AG10803 (cell line): ENCODE data around the gene SSU72.
"Not testable (repeated sequence)": the region's sequence is repeated elsewhere in the genome, so short reads cannot be mapped to it uniquely, and the experiment has no call there.

Experiments
- DNase-seq: peaks from one replicate; pipeline ENCODE4 v3.0.0; 2010; ENCODE audit warnings: low read depth
- H3K4me3 ChIP-seq: 2 replicates; pipeline ENCODE4 v1.5.1; 2011; ENCODE audit warnings: mild to moderate bottlenecking, low read length, control low read depth
- CTCF ChIP-seq: conservative IDR thresholded peaks from 2 replicates; pipeline ENCODE4 v1.5.1; 2011; ENCODE audit warnings: mild to moderate bottlenecking, low read length, control low read depth, inconsistent platforms

The SSU72 gene

GRCh38 chr1:1517973-1518620 lies 56.6 kb downstream of the SSU72 start:
- DNase-seq = no peak
- H3K4me3 ChIP-seq = no peak overlapping the region
- no peak for TF ChIP-seq CTCF

- DNase-seq, H3K4me3 ChIP-seq: not testable (repeated sequence)
Observed at GRCh38 chr1:1516923-1517322, 57.7 kb downstream of the SSU72 start.

GRCh38 chr1:1514376-1514775 lies 60.3 kb downstream of the SSU72 start:
- H3K4me3 ChIP-seq, DNase-seq: not testable (repeated sequence)

DNA sequence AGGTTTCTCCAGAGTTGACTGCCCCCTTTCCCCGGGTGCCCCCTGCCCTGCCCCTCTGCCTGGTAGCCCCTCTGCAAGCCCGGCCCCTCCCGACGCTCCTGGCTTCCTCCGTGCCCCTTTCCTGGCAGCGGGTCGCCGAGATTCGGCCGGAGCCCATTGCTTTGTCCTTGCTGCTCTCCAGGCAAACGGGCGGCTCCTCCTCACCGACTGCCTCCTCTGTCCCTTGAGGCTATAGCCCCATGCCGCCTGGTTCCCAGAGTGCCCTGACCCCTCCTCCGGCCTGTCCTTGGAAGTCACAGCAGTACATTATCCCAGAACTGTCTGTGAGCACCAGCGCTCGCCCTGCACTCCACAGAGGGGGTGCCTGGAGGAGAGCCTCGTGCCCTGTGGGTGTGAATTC lies 61.0 kb downstream of the SSU72 start:
- not testable (repeated sequence) for DNase-seq, H3K4me3 ChIP-seq

DNA sequence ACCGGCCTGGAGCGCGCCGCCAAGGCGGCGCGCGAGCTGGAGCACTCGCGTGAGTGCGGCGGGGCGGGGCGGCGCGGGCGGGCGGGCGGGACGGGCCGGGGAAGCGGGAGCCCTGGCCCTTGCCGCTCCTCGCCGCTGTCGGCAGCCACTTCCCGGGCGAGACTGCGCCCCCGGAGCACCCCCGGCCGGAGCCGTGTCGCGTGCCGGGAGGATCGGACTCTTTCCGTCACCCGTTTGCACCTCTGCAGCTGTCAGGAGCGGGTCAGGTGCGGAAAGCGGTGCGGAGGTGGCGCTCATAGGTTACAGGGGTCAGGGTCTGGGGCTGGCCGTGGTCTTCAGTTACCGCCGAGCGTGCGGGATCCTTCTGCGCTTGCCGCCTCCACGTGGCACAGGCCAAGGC lies 62.2 kb downstream of the SSU72 start:
- not testable (repeated sequence) for DNase-seq

DNA sequence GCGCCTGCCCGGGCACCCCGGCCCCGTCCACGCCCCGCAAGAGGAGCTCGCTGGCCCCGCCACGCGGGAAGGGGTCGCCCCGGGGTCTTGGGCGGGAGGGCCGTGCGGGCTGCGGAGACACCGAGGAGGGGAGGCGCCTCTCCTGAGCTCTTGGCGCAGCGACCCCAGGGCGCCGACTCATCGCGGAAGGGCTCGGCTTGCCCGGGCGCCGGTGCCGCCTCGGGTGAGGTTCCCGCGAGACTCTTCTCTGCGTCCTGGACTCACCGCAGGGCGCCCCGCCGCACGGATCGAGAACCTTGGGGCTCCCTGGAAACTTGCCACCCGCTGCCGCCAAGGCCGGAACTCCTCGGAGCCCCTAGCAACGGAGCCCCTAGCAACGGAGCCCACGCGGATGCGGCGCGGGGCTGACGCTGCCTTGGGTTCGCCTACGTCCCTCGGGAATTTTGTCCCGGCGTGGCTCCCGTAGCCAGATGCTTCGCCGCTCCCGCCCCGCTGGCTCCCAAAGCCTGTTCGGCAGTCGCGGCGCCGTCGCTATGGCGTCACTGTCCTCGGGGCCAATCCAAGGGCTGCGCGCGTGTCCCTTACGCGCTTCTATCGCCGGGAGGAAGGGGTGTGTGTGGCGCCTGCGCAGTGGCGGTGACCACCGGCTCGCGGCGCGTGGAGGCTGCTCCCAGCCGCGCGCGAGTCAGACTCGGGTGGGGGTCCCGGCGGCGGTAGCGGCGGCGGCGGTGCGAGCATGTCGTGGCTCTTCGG lies 63.0 kb downstream of the SSU72 start, which contains the start of gene ATAD3A:
Gene ATAD3A, plus strand, starts transcription at position 630 of the 753 bp plus-strand sequence. Its CDS starts 107 bp downstream, at position 737.
- DNase-seq = peak; percentile 98
- H3K4me3 ChIP-seq = peak within 1 kb of the TSS; percentile 89
- TF ChIP-seq CTCF = no peak

More for the DNA sequence above, 62.2 kb downstream of the SSU72 start:
- peak overlapping the region; percentile 89 for H3K4me3 ChIP-seq

GRCh38 chr1:1510912-1511532 lies 63.6 kb downstream of the SSU72 start:
- peak overlapping the region; percentile 89 for H3K4me3 ChIP-seq
- DNase-seq = no peak
- peak; percentile 22; the same call in 1 of the 2 replicates for TF ChIP-seq CTCF

DNA sequence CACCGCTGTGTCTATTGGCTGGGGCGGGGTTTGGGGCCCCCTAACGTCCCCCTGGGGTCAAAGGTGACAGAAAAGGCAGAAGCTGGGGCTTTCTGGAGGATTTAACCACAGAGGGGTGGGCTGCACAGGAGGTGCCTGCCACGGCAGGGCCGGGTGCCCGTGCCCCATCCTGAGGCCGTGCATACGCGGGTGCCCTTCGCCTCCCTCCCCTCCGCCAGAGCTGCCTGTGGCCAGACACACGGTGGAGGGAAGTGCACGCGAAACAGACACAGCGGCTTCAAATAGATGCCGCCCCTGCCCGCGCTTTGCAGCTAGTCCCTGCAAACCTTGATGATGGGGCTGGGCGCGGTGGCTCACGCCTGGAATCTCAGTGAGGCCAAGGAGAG lies 65.2 kb downstream of the SSU72 start:
- DNase-seq, H3K4me3 ChIP-seq: not testable (repeated sequence)

- DNase-seq = not testable (repeated sequence)
Observed at GRCh38 chr1:1508775-1509464, 65.7 kb downstream of the SSU72 start.

GRCh38 chr1:1507305-1507704 lies 67.4 kb downstream of the SSU72 start:
- DNase-seq = no peak
- TF ChIP-seq CTCF = no peak
- H3K4me3 ChIP-seq = no peak overlapping the region

More at GRCh38 chr1:1508775-1509464, 65.7 kb downstream of the SSU72 start:
- not testable (repeated sequence) for H3K4me3 ChIP-seq

- H3K4me3 ChIP-seq, DNase-seq: not testable (repeated sequence)
Observed at GRCh38 chr1:1505801-1506200, 68.9 kb downstream of the SSU72 start.
